Coronary artery (tissue), 2 donors: Measurements from ENCODE around the gene SPC24.
"Not testable (repeated sequence)": the region's sequence is repeated elsewhere in the genome, so short reads cannot be mapped to it uniquely, and the experiment has no call there.

Experiments
- DNase-seq: peaks from one replicate; pipeline ENCODE4 v3.0.0-alpha.2; 2017; ENCODE audit warnings: low spot score
- H3K27ac ChIP-seq, 2 donors: fragments of 200-600 bp; sonication (generic); one replicate each; pipeline ENCODE4 v1.5.1; 2016 to 2019
- H3K4me3 ChIP-seq: fragments of 200-600 bp; sonication (generic); 2 replicates; pipeline ENCODE4 v1.5.1; 2016; ENCODE audit warnings: mild to moderate bottlenecking, moderate library complexity
- TF ChIP-seq, protein P1 (sequence below): fragments of 200-600 bp; sonication (generic); IDR thresholded peaks from one replicate; pipeline ENCODE4 v1.5.1; 2019; ENCODE audit warnings: antibody characterized with exemption

SPC24 gene

GRCh38 chr19:11101057-11101456 is 54.5 kb downstream of the SPC24 start:
- Histone ChIP-seq H3K27ac (no peak overlapping the region), H3K4me3 (no peak overlapping the region)
- TF ChIP-seq, protein P1, sequence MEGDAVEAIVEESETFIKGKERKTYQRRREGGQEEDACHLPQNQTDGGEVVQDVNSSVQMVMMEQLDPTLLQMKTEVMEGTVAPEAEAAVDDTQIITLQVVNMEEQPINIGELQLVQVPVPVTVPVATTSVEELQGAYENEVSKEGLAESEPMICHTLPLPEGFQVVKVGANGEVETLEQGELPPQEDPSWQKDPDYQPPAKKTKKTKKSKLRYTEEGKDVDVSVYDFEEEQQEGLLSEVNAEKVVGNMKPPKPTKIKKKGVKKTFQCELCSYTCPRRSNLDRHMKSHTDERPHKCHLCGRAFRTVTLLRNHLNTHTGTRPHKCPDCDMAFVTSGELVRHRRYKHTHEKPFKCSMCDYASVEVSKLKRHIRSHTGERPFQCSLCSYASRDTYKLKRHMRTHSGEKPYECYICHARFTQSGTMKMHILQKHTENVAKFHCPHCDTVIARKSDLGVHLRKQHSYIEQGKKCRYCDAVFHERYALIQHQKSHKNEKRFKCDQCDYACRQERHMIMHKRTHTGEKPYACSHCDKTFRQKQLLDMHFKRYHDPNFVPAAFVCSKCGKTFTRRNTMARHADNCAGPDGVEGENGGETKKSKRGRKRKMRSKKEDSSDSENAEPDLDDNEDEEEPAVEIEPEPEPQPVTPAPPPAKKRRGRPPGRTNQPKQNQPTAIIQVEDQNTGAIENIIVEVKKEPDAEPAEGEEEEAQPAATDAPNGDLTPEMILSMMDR, result no peak

GRCh38 chr19:11100049-11100448 is 55.5 kb downstream of the SPC24 start:
- no peak overlapping the region for H3K4me3 ChIP-seq
- DNase-seq, result no peak
- no peak overlapping the region for H3K27ac ChIP-seq
- TF ChIP-seq, protein P1, result no peak

More at GRCh38 chr19:11101057-11101456, 54.5 kb downstream of the SPC24 start:
- no peak for DNase-seq

DNA sequence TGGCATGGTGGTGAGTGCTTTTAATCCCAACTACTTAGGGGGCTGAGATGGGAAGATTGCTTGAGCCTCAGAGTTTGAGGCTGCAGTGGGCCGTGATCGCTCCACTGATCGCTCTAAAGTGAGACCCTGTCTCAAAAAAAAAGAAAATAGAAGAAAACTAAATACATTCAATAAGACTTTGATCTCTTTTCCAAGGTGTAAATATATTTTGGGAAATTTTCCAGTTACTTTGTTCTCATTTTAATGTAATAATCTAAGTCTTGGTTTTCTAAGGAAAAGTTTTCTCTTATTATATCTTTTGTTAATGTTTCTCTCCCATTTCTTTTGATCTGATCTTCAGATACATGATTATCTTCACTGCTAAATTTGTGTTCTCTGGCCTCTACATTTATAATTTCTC is 56.7 kb downstream of the SPC24 start:
- no peak overlapping the region for H3K27ac ChIP-seq
- no peak overlapping the region for H3K4me3 ChIP-seq
- TF ChIP-seq, protein P1, result no peak
- DNase-seq, result no peak

DNA sequence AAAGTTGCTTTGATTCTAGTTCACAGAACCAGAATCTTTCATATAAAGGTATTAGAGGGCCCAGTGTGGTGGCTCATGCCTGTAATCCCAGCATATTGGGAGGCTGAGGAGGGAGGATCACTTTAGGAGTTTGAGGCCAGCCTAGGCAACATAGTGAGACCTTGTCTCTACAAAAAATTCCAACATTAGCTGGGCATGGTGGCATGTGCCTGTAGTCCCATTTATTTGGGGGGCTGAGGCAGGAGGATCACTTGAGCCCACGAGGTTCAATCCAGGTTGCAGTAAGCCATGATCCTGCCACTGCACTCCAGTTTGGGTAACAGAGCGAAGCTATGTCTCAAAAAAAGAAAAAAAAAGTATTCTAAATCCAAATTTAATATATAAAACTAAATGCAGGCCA is 57.3 kb downstream of the SPC24 start:
- no peak overlapping the region for H3K27ac ChIP-seq

GRCh38 chr19:11097367-11097766 is 58.2 kb downstream of the SPC24 start:
- not testable (repeated sequence) for DNase-seq, H3K4me3 ChIP-seq, H3K27ac ChIP-seq

More for the DNA sequence above, 57.3 kb downstream of the SPC24 start:
- no peak overlapping the region for H3K4me3 ChIP-seq
- no peak for DNase-seq
- TF ChIP-seq, protein P1, result no peak

- peak overlapping the region; percentile 48 to 74 for H3K27ac ChIP-seq
- no peak for DNase-seq
- H3K4me3 ChIP-seq, result no peak overlapping the region
- TF ChIP-seq, protein P1, result no peak
Observed at GRCh38 chr19:11096210-11096841, 59.3 kb downstream of the SPC24 start.
